ENCODE data around the gene ZNF337.

Gene ZNF337

GRCh38 chr20:25624500-25624939, 72.1 kb downstream of the ZNF337 start:
- no peak for DNase-seq
